ENCODE measurements around the gene DLG5.

DNA sequence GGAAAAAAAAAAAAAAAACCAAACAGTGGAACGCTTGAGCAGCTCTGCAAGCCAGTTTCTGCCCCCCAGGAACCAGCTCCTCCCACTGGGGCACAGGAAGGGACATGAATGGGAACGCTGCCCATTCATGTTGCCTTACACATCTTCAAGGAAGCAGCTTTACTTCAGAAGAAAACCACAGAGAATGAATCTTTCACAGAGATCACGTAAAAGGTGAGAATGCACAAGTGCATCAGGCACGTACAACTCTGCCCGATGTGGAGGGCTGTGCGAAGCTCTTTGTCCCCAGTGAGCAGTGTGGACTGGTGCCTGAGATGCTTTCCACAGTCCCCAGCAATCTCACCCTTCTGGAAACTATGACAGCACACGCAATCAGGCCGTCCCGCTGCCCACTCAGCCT lies 106.2 kb downstream of the DLG5 start:
- TF ChIP-seq CTCF (IDR thresholded peaks at IDR 0.05; ENCODE audit: low read depth, low read length, missing input control) = no peak
- no peak for TF ChIP-seq MAX (IDR thresholded peaks at IDR 0.05)
- no peak for TF ChIP-seq ATF3 (IDR thresholded peaks at IDR 0.05)
- TF ChIP-seq, protein P1, sequence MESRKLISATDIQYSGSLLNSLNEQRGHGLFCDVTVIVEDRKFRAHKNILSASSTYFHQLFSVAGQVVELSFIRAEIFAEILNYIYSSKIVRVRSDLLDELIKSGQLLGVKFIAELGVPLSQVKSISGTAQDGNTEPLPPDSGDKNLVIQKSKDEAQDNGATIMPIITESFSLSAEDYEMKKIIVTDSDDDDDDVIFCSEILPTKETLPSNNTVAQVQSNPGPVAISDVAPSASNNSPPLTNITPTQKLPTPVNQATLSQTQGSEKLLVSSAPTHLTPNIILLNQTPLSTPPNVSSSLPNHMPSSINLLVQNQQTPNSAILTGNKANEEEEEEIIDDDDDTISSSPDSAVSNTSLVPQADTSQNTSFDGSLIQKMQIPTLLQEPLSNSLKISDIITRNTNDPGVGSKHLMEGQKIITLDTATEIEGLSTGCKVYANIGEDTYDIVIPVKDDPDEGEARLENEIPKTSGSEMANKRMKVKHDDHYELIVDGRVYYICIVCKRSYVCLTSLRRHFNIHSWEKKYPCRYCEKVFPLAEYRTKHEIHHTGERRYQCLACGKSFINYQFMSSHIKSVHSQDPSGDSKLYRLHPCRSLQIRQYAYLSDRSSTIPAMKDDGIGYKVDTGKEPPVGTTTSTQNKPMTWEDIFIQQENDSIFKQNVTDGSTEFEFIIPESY (IDR thresholded peaks at IDR 0.05) = no peak
- TF ChIP-seq SP1 (IDR thresholded peaks at IDR 0.05) = no peak
- TF ChIP-seq TAF1 (conservative IDR thresholded peaks at IDR 0.05) = no peak
- TF ChIP-seq EGR1 (IDR thresholded peaks at IDR 0.05; ENCODE audit: low read depth in 2 of 2) = no peak
- no peak for TF ChIP-seq RAD21 (IDR thresholded peaks at IDR 0.05)
- no peak for TF ChIP-seq RXRA (IDR thresholded peaks at IDR 0.05)
- TF ChIP-seq GABPA (IDR thresholded peaks at IDR 0.05 in 1 of 2, conservative IDR thresholded peaks at IDR 0.05 in 1 of 2) = no peak
- no peak for TF ChIP-seq HNF4A (conservative IDR thresholded peaks at IDR 0.05)
